Measurements from ENCODE around the gene CCL16.
"Not testable (repeated sequence)": the region's sequence is repeated elsewhere in the genome, so short reads cannot be mapped to it uniquely, and the experiment has no call there.

The CCL16 gene

GRCh38 chr17:35981246-35981645 lies at the start of gene CCL16:
Gene CCL16, minus strand, starts transcription at chr17:35981497. Its CDS starts 77 bp downstream, at chr17:35981420.
- DNase-seq, result no peak

- DNase-seq, result no peak
These were observed 49.7 kb upstream of the CCL16 start for GRCh38 chr17:36030956-36031355.

- no peak for DNase-seq
These were observed 46.5 kb upstream of the CCL16 start for GRCh38 chr17:36027761-36028160.

GRCh38 chr17:36024106-36024869 lies 43.0 kb upstream of the CCL16 start:
- DNase-seq, result no peak

GRCh38 chr17:36019423-36019822 lies 38.1 kb upstream of the CCL16 start:
- no peak for DNase-seq

GRCh38 chr17:36017799-36018198 lies 36.5 kb upstream of the CCL16 start, which contains the start of gene CCL23:
Gene CCL23, minus strand, starts transcription at chr17:36017972. Its CDS starts 75 bp downstream, at chr17:36017897.
- DNase-seq, result no peak

GRCh38 chr17:36016555-36016954 lies 35.3 kb upstream of the CCL16 start:
- no peak for DNase-seq

- not testable (repeated sequence) for DNase-seq
These were observed 34.6 kb upstream of the CCL16 start for GRCh38 chr17:36015895-36016294.

GRCh38 chr17:36014946-36015345 lies 33.6 kb upstream of the CCL16 start:
- no peak for DNase-seq

- no peak for DNase-seq
These were observed 29.9 kb upstream of the CCL16 start for GRCh38 chr17:36011201-36011600.

- peak in 1 of 2 donors; percentile 4 for DNase-seq
These were observed 27.8 kb upstream of the CCL16 start for GRCh38 chr17:36008998-36009665.

- no peak for DNase-seq
These were observed 23.4 kb upstream of the CCL16 start for GRCh38 chr17:36004594-36005108.

- no peak for DNase-seq
These were observed 21.3 kb upstream of the CCL16 start for GRCh38 chr17:36002631-36003030.

- DNase-seq, result no peak
These were observed 20.7 kb upstream of the CCL16 start for GRCh38 chr17:36001862-36002603.

GRCh38 chr17:36001110-36001771 lies 19.9 kb upstream of the CCL16 start, which contains the start of gene CCL15:
Gene CCL15, minus strand, starts transcription at chr17:36001553. Its CDS starts 61 bp downstream, at chr17:36001492.
- no peak for DNase-seq

- DNase-seq, result no peak
These were observed 19.4 kb upstream of the CCL16 start for GRCh38 chr17:36000732-36001109.

- no peak for DNase-seq
These were observed 17.5 kb upstream of the CCL16 start for GRCh38 chr17:35998756-35999155.

GRCh38 chr17:35998018-35998545 lies 16.8 kb upstream of the CCL16 start:
- DNase-seq, result no peak

GRCh38 chr17:35995346-35995745 lies 14.0 kb upstream of the CCL16 start:
- not testable (repeated sequence) for DNase-seq

GRCh38 chr17:35991075-35991474 lies 9.8 kb upstream of the CCL16 start:
- no peak for DNase-seq

GRCh38 chr17:35988164-35988563 lies 6.9 kb upstream of the CCL16 start:
- DNase-seq, result no peak

GRCh38 chr17:35986643-35987042 lies 5.3 kb upstream of the CCL16 start, which contains the start of gene CCL14:
Gene CCL14, minus strand, starts transcription at chr17:35986729. Its CDS starts 80 bp downstream, at chr17:35986649.
- no peak for DNase-seq
